ENCODE data around the gene DCBLD1.
A peak's percentile ranks its signal among the peaks of the same experiment; 100 is the strongest.
"Not testable (repeated sequence)": the region's sequence is repeated elsewhere in the genome, so short reads cannot be mapped to it uniquely, and the experiment has no call there.

DCBLD1 gene

GRCh38 chr6:117482240-117483003, at the start of gene DCBLD1:
Gene DCBLD1, plus strand, starts transcription at chr6:117482674. Its CDS starts 108 bp downstream, at chr6:117482782.
- DNase-seq, result peak; percentile 46

GRCh38 chr6:117440706-117441525, 41.6 kb upstream of the DCBLD1 start:
- no peak for DNase-seq

GRCh38 chr6:117441824-117442264, 40.6 kb upstream of the DCBLD1 start:
- DNase-seq, result no peak

- DNase-seq, result not testable (repeated sequence)
Measured at GRCh38 chr6:117442313-117442712, 40.2 kb upstream of the DCBLD1 start.

GRCh38 chr6:117444600-117444999, 37.9 kb upstream of the DCBLD1 start:
- DNase-seq, result no peak

- DNase-seq, result no peak
Measured at GRCh38 chr6:117446861-117447260, 35.6 kb upstream of the DCBLD1 start.

GRCh38 chr6:117448011-117448410, 34.5 kb upstream of the DCBLD1 start:
- no peak for DNase-seq

- no peak for DNase-seq
Measured at GRCh38 chr6:117448732-117449485, 33.6 kb upstream of the DCBLD1 start.

GRCh38 chr6:117449549-117450439, 32.7 kb upstream of the DCBLD1 start:
- peak; percentile 73 for DNase-seq

GRCh38 chr6:117451671-117452070, 30.8 kb upstream of the DCBLD1 start:
- no peak for DNase-seq

- DNase-seq, result no peak
Measured at GRCh38 chr6:117456250-117456649, 26.2 kb upstream of the DCBLD1 start.

- DNase-seq, result no peak
Measured at GRCh38 chr6:117456998-117457397, 25.5 kb upstream of the DCBLD1 start.

GRCh38 chr6:117459204-117459944, 23.1 kb upstream of the DCBLD1 start:
- no peak for DNase-seq

- DNase-seq, result peak; percentile 14
Measured at GRCh38 chr6:117463762-117464665, 18.5 kb upstream of the DCBLD1 start.

- DNase-seq, result no peak
Measured at GRCh38 chr6:117464700-117465099, 17.8 kb upstream of the DCBLD1 start.

- no peak for DNase-seq
Measured at GRCh38 chr6:117465691-117466090, 16.8 kb upstream of the DCBLD1 start.

GRCh38 chr6:117467876-117468275, 14.6 kb upstream of the DCBLD1 start:
- no peak for DNase-seq

GRCh38 chr6:117468527-117468926, 13.9 kb upstream of the DCBLD1 start:
- not testable (repeated sequence) for DNase-seq

GRCh38 chr6:117469356-117469755, 13.1 kb upstream of the DCBLD1 start:
- DNase-seq, result no peak

GRCh38 chr6:117469791-117470190, 12.7 kb upstream of the DCBLD1 start:
- DNase-seq, result no peak
